Ammon's horn (tissue), 1 donor: Measurements from ENCODE around the gene VSTM2L.

Experiments used
- DNase-seq: peaks from one replicate; pipeline ENCODE4 v3.0.0-alpha.2; 2016; ENCODE audit warnings: low spot score

The VSTM2L gene

DNA sequence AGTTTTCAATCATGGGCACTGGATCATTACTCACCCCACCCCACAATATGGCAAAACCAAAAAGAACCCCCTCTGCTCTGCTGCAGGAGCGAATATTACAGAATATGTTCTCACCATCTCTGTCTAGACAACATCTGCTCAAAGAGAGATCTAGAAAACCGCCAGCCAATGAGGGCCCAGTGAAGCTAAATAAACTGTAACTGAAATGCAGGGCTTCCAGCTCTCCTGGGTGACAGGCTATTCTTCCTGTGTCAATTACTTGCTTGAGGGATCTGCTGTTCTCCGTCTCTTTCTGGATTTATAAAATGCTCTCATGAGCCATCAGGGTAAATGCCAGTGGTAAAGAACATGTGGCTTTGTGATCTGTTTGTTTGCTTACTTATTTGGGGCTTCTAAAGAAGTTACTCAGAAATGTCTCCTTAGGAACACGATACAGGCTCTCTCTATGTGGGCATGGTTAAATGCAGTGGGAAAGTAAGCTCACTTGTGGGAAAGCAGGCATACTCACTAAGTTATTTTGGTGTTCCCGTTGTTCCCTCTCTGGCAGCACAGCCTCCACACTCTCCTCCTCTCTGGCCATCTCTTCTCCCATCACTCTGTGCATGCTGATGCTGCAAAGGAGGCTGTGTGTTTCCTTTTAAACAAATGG, 85.5 kb downstream of the VSTM2L start:
- no peak for DNase-seq

DNA sequence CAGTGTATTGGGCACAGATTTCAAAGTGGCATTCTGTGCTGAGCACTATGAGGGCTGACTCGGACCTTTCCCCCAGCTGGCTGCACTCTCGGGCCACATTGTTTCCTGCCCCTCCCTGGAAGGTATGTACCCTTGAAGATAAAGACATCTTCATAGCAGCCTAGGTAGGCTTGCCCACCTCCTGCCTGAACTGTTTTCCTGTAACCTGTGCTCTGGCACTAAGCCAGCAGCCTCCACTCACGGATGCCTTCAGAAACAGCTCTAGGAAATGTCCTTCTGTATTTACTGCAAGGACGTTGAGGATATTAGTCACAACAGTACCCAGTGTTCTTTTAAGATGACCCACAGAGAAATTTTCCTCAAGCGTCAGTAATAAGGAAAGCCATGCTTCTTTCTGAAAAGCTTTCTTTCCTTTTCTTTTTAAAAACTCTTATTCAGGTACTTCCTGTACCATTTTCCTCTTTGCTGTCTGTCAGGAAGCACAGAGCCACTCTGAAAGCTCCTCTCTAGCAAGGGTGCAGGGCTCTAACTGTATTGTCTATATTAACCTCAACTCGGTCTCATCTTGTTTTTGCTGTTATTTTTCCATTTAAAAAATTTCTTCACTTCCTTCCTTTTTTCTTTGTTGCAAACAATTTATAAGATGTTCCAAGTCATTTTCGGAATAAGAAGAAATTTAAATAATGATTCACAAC, 86.8 kb downstream of the VSTM2L start:
- DNase-seq, result no peak

DNA sequence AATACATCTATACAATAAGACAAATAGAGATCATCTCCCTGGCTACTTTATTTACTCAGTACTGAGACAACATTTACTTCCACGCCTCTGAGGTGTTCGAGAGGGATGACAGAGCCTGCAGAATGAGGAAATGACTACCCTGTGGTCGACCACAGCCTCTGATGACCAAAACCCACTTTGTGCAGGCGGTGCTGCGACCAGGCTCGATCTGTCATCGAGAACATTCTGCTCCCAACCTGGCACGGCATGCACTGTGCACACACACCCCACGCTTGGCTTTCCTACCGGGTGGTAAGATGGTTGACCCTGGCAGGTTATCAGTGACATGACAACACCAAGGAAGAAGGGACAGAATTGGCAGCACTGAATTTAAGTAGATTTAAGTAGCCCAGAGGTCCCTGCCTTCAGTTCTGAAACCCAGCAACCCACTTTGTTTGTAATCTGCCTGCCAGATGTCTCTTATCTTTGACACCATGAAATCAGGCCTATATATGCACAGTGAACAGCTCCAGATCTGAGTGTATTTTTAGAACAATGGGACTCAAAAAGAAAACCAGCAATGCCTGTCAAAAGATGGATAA, 87.7 kb downstream of the VSTM2L start:
- DNase-seq, result peak; percentile 40

DNA sequence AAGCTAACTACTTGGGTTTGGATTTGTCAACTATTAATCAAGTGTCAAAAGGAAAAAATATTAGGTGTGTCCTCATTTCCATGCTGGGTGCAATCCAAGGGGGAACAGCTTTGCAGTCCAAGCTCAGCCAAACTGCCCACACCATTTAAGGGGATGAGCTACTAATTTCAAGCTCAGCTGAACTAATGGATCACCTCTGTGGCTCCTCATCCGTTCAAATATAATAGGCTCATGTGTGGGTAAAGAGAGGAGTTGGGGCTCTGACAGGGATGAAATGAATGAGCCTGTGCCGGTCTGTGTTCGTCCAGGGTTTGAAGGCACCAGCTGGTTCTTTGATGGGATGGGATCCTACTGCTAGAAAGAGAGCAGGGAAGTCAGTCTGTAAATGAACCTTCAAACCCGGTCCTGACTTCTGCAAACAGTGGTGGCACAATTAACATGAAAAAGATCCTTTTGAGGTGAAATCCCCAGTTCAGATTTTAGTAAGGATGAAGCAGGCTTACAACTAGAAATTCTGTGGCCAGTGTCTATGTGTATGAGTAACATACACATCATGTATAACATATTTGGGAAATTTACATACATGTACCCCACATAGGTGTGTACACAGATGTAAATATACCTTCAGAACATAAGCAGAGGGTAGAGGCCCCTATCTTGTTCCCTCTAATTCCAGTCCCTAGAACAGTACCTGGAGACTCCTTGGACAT, 88.4 kb downstream of the VSTM2L start:
- no peak for DNase-seq

DNA sequence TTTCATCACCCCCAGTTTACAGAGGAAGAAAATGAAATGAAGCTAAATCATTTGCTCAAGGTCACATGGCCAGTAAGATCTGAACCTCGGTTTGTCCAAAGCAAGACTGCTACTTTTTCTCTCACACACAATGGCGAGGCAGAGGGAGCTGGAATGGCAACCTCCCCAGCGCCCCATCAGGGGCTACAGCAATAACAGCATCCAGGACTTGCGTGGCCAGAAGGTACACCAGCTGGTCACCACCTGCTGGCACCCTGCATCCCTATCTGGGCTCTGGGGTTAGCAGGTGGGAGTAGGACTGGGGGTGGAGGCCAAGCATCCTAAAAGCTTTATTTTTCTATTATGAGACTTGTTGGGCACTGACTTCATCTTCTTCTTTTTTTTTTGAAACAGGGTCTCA, 89.0 kb downstream of the VSTM2L start:
- DNase-seq, result no peak

DNA sequence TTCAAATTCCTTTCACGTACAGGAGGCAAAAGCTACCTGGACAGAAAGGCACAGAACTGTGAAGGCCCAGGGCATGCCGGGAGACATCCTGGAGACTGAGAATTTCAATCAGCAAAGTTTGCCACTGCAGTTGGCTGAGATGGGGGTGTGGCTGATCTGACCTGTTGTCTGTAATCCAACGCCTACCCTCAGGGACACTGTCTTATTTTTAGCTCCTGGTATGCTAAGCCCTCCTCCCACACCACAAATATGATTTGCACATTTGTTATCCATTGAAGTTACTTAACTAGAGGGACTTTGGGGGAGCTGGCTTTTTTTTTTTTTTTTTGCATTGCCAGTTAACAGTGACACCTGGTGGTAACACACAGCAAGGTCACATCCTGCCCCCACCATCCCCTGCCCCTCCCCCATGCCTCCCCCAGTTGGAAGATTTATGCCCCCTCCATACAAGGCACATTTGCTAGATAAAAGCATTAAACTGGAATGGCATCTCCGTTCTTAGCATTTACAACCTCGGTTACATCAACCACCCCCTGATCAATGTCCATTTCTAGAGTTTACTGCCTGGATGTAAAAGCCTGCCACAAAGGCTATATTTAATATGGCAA, 90.0 kb downstream of the VSTM2L start:
- DNase-seq, result no peak

DNA sequence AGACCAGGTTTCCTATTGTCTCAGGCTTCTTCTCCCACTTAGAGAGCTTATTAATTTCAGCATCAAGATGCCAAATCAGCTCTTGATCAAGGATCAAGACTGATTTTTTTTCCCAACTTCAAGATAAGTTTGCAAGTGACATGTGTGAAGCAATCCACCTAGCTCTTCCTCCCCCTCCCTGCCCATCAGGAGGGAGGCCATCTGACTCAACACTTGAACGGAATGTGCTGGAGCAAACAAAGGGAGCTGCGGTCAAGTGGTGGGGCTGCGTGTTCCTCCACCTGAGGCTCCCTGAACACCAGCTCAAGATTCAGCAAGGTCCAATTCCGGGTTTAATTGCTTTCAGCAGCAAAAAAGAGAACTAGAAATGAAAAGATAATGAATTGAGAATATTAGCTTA, 91.6 kb downstream of the VSTM2L start:
- DNase-seq, result no peak
